ENCODE measurements around the gene RPL10A. TPM values are rescaled to one million over a fixed set of nuclear protein-coding genes. Genes with fewer than 3 reads are reported as not detected.

RPL10A gene
- total and polyA plus RNA-seq, 2 of the 8 experiments (the other 6 are each of a cell fraction or from before 2014, with no cell fraction given): 1,893 to 2,948 TPM

DNA sequence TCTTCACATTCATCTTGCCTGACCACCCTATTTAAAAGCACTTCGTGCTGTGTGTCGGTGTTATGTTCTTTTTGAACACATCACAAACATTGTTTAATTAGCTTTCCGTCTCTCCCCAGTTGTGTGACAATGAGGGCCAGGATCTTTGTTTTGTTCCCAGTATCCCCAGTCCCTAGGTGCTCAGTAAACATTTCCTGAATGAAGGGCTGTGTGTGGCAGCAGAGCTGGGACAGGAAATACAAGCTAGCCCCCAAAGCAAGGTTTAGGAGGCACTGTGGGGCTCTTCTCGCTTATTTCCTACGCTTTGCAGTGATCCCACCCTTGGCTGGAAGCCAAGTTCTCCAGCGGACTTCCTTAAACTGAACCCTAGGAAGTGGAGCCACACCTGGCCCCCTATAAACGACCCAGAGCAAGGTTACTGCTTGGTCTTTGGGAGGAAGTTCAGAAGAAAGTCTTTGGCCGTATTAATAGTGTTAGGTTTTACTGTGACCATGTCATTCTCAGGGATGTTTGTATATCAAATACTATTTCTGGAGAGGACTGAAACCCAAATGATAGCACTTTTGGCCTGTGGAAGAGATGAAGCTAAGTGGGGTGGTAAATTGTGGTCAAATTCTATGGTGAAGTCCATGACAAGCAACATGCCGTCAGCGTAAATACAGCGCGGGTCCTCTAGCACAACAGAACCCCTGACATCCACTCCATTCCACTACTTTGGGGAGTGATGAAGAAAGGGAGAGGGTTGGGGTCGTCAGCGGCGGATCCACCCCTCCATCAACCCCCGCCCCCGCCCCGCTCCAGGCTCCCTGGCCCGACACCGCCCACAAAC is 16.6 kb upstream of the RPL10A start:
- Histone ChIP-seq H3K79me1 (ENCODE audit: low read depth, low read length) (no peaks in the 10 kb centered on the region; the same call in 1 of the 2 replicates), H2AFZ (ENCODE audit: low read length) (peak overlapping the region; percentile 92; the same call in 1 of the 2 replicates), H3K9me3 (ENCODE audit: insufficient read depth in 2 of 2, low read depth in 1 of 2, low read length in 1 of 2) (no peaks in the 10 kb centered on the region; a peak in 1 of 4 replicates), H3K14ac (ENCODE audit: insufficient read length) (no peak overlapping the region), H2BK20ac (ENCODE audit: low read length) (no peak overlapping the region), H3K4me1 (replicated peaks in 1 of 4; ENCODE audit: control insufficient read depth in 3 of 4, insufficient read depth in 4 of 4, low read length in 3 of 4) (peaks cover 7 to 14% (median 10%) of the 10 kb centered on the region in 4 experiments; a peak in 6 of 7 replicates), H3K27ac (ENCODE audit: low read depth, low read length) (no peak overlapping the region), H3K23me2 (ENCODE audit: low read depth, low read length) (peaks cover 8% of the 10 kb centered on the region; the same call in 1 of the 2 replicates), H3K56ac (replicated peaks; ENCODE audit: insufficient read length, low read depth, low read length) (no peak overlapping the region), H2BK15ac (ENCODE audit: low read length) (no peak overlapping the region), H3K27me3 (replicated peaks in 1 of 4; ENCODE audit: control insufficient read depth in 3 of 4, extremely low read depth in 1 of 4, insufficient read depth in 3 of 4, low read length in 3 of 4) (no peaks in the 10 kb centered on the region), H4K5ac (ENCODE audit: insufficient read length, low read depth, low read length) (no peak overlapping the region), H2BK120ac (replicated peaks; ENCODE audit: low read depth, low read length) (no peak overlapping the region), H3K9ac (replicated peaks in 1 of 4; ENCODE audit: extremely low read depth in 1 of 4, low read depth in 3 of 4, low read length in 3 of 4) (no peak overlapping the region), H3K36me3 (ENCODE audit: control insufficient read depth in 2 of 4, insufficient read depth in 4 of 4, low read length in 3 of 4) (peaks cover 0 to 4% (median 2%) of the 10 kb centered on the region in 4 experiments; a peak in 4 of 8 replicates), H4K91ac (replicated peaks; ENCODE audit: insufficient read length, low read length) (no peak overlapping the region), H3K23ac (ENCODE audit: insufficient read length) (no peak overlapping the region), H3K4ac (replicated peaks; ENCODE audit: insufficient read length, low read depth, low read length) (no peak overlapping the region), H4K8ac (ENCODE audit: extremely low read depth, insufficient read depth, low read length) (no peak overlapping the region; the same call in 1 of the 2 replicates), H3K18ac (ENCODE audit: extremely low read depth, low read length) (no peak overlapping the region), H2AK5ac (ENCODE audit: low read depth, low read length) (no peak overlapping the region), H4K20me1 (replicated peaks in 1 of 2; ENCODE audit: control insufficient read depth in 1 of 2, insufficient read depth in 2 of 2, low read length in 2 of 2) (peaks cover 0 to 4% of the 10 kb centered on the region in 2 experiments), H3K4me3 (ENCODE audit: extremely low read depth in 1 of 4, insufficient read depth in 2 of 4, low read depth in 3 of 4, low read length in 4 of 4) (peak overlapping the region in 3 of 4 experiments; percentile 11 to 65 (median 22); a peak in 4 of 8 replicates), H3K79me2 (ENCODE audit: control insufficient read depth in 1 of 2, insufficient read depth in 2 of 2, low read length in 2 of 2) (no peaks in the 10 kb centered on the region), H2BK5ac (ENCODE audit: low read depth, low read length) (no peak overlapping the region), H3K4me2 (ENCODE audit: insufficient read depth in 1 of 2, low read depth in 2 of 2, low read length in 2 of 2) (peak overlapping the region; percentile 63 to 89), H2BK12ac (ENCODE audit: low read depth, low read length) (0 out of 2 replicates have a peak overlapping the region, but pooled peaks have one; percentile 18)
- TF ChIP-seq RBBP5 (IDR thresholded peaks at IDR 0.05; ENCODE audit: borderline replicate concordance, low read depth, low read length): no peak
- no peak for TF ChIP-seq POLR2A (IDR thresholded peaks at IDR 0.05; ENCODE audit: control extremely low read depth in 1 of 2, low read depth in 2 of 2, low read length in 2 of 2)
- TF ChIP-seq KDM1A (IDR thresholded peaks at IDR 0.05; ENCODE audit: borderline replicate concordance, low read length): no peak
- no peak for TF ChIP-seq BCL11A (IDR thresholded peaks at IDR 0.05; ENCODE audit: low read depth in 2 of 2, low read length in 2 of 2)
- no peak for TF ChIP-seq RNF2 (IDR thresholded peaks at IDR 0.05; ENCODE audit: borderline replicate concordance, low read depth, low read length, missing control alignments, poor library complexity, severe bottlenecking)
- no peak for TF ChIP-seq SP4 (IDR thresholded peaks at IDR 0.05; ENCODE audit: low read length)
- no peak for TF ChIP-seq GABPA (IDR thresholded peaks at IDR 0.05; ENCODE audit: borderline replicate concordance, insufficient read depth, low read length)
- FAIRE-seq (no peak), DNase-seq (ENCODE audit: low read depth in 1 of 2, low spot score in 2 of 2) (no peak)
- CTCF ChIA-PET (ENCODE audit: partially characterized antibody): interaction anchor here (0.7 to 11.0 kb wide), 20 partner anchors 8 to 226 kb away, joined by 3 to 161 read pairs (median 4); partner anchors contain the start of genes DEF6, PPARD and RPL10A
- POLR2A ChIA-PET (ENCODE audit: partially characterized antibody): interaction anchor here (0.6 to 12.4 kb wide), 10 partner anchors 9 to 1791 kb away, joined by 3 to 197 read pairs (median 3); partner anchors contain the start of gene RPL10A
- WGBS, 2 experiments (ENCODE audit: extremely low coverage in 1 of 2, insufficient coverage in 1 of 2, insufficient read length in 1 of 2, insufficient replicate concordance in 2 of 2, low coverage in 1 of 2, low lambda C conversion rate in 2 of 2, missing lambda C conversion rate in 1 of 2): 40% methylated on average over 14 of the region's 20 CpGs; no CpG with 5 or more reads in 1 of the 2 experiments

All from H1 (cell line).